HepG2 (cell line): ENCODE measurements around the gene APC2. TPM values are rescaled to one million over a fixed set of nuclear protein-coding genes. Genes with fewer than 3 reads are reported as not detected.

Source experiments
- DMAP1 ChIP-seq: IDR thresholded peaks from 2 replicates; pipeline ENCODE4 v1.6.1; 2016
- FOXC1 ChIP-seq: sonication (generic); formaldehyde crosslinking; IDR thresholded peaks from 2 replicates; pipeline ENCODE4 v1.8.0; 2022; ENCODE audit warnings: mild to moderate bottlenecking, missing genetic modification reagents, borderline replicate concordance
- MED13 ChIP-seq: sonication (generic); formaldehyde crosslinking; IDR thresholded peaks from 2 replicates; pipeline ENCODE4 v1.5.0; 2020; ENCODE audit warnings: missing genetic modification reagents
- MEIS1 ChIP-seq: sonication (generic); formaldehyde crosslinking; IDR thresholded peaks from 2 replicates; pipeline ENCODE4 v1.9.0; 2021; ENCODE audit warnings: mild to moderate bottlenecking, missing genetic modification reagents, moderate library complexity, borderline replicate concordance
- PRMT3 ChIP-seq: sonication (generic); formaldehyde crosslinking; IDR thresholded peaks from 2 replicates; pipeline ENCODE4 v1.8.1; 2022; ENCODE audit warnings: low read depth, mild to moderate bottlenecking, moderate library complexity, missing genetic modification reagents, borderline replicate concordance
- SIX1 ChIP-seq: sonication (generic); formaldehyde crosslinking; IDR thresholded peaks from 2 replicates; pipeline ENCODE4 v1.4.0; 2020; ENCODE audit warnings: missing genetic modification reagents, borderline replicate concordance
- STAT5B ChIP-seq: sonication (generic); formaldehyde crosslinking; IDR thresholded peaks from 2 replicates; pipeline ENCODE4 v1.4.0; 2020; ENCODE audit warnings: missing genetic modification reagents
- YY1 ChIP-seq: IDR thresholded peaks from 2 replicates; pipeline ENCODE4 v1.6.1; 2011; ENCODE audit warnings: low read length, low read depth, moderate library complexity, mild to moderate bottlenecking; ENCODE audit not compliant: insufficient read depth, insufficient replicate concordance
- ZBTB21 ChIP-seq: sonication (generic); formaldehyde crosslinking; IDR thresholded peaks from 2 replicates; pipeline ENCODE4 v1.4.0; 2020; ENCODE audit warnings: missing genetic modification reagents
- ZMYM2 ChIP-seq: sonication (generic); formaldehyde crosslinking; IDR thresholded peaks from 2 replicates; pipeline ENCODE4 v1.8.0; 2022; ENCODE audit warnings: mild to moderate bottlenecking, missing genetic modification reagents
- ZNF557 ChIP-seq: sonication (generic); formaldehyde crosslinking; IDR thresholded peaks from 2 replicates; pipeline ENCODE4 v1.4.0; 2020; ENCODE audit warnings: missing genetic modification reagents
- ZNF775 ChIP-seq: sonication (generic); formaldehyde crosslinking; IDR thresholded peaks from 2 replicates; pipeline ENCODE4 v1.4.0; 2020; ENCODE audit warnings: missing genetic modification reagents, mild to moderate bottlenecking, moderate library complexity, borderline replicate concordance
- polyA plus RNA-seq, 8 experiments: library from polyadenylated mRNA; depleted of rRNA in 3 of 8; stranded (reverse) in 7 of 8; unstranded in 1 of 8; fragments of >200 nt; fragmentation: Illumina TruSeq in 4 of 8; extraction: Trizol in 4 of 8; gene quantifications; 2 replicates each; pipeline versions ENCODE4 v1.2.1 to v1.2.3, GENCODE V29; 2011 to 2016; ENCODE audit warnings: low read depth in 4 of 8, missing spikeins in 1 of 8, mixed read lengths in 1 of 8; ENCODE audit not compliant: insufficient read depth in 1 of 8
- total RNA-seq, 5 experiments: library from RNA; depleted of rRNA; stranded (reverse); fragments of >200 nt; fragmentation: Illumina TruSeq; extraction: Trizol; gene quantifications; 2 replicates each; pipeline ENCODE4 v1.2.3, GENCODE V29; 2016; ENCODE audit warnings: low read depth in 1 of 5
- TF ChIP-seq, protein P1 (sequence below): sonication (generic); formaldehyde crosslinking; IDR thresholded peaks from 2 replicates; pipeline ENCODE4 v1.5.0; 2020; ENCODE audit warnings: missing genetic modification reagents
- TF ChIP-seq, protein P2 (sequence below): sonication (generic); formaldehyde crosslinking; IDR thresholded peaks from 2 replicates; pipeline ENCODE4 v1.5.0; 2020; ENCODE audit warnings: mild to moderate bottlenecking, missing genetic modification reagents, borderline replicate concordance
- TF ChIP-seq, protein P3 (sequence below): sonication (generic); formaldehyde crosslinking; IDR thresholded peaks from 2 replicates; pipeline ENCODE4 v1.4.0; 2020; ENCODE audit warnings: missing genetic modification reagents, mild to moderate bottlenecking, borderline replicate concordance

Gene APC2
- total and polyA plus RNA-seq, 2 of the 13 experiments (the other 11 are each of a cell fraction or from before 2014, with no cell fraction given), result 0.08 to 0.22 TPM

DNA sequence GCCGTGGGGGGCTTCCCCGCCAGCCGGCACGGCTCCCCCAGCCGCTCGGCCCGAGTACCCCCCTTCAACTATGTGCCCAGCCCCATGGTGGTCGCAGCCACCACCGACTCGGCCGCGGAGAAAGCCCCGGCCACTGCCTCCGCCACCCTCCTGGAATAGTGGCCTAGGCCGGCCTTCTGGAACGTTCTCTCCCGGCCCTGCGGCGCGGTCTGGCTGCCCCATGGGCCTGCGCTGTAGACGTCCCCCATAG, 20.1 kb downstream of the APC2 start (continued):
- TF ChIP-seq, protein P1, sequence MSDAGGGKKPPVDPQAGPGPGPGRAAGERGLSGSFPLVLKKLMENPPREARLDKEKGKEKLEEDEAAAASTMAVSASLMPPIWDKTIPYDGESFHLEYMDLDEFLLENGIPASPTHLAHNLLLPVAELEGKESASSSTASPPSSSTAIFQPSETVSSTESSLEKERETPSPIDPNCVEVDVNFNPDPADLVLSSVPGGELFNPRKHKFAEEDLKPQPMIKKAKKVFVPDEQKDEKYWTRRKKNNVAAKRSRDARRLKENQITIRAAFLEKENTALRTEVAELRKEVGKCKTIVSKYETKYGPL (CRISPR knock-in tag), result no peak
- TF ChIP-seq MED13 (CRISPR knock-in tag), result 0 out of 2 replicates have a peak, but pooled peaks have one; percentile 8
- TF ChIP-seq YY1, result no peak
- no peak for TF ChIP-seq SIX1 (CRISPR knock-in tag)
- TF ChIP-seq ZBTB21, result no peak
- TF ChIP-seq MEIS1 (CRISPR knock-in tag), result no peak
- TF ChIP-seq STAT5B, result no peak
- TF ChIP-seq ZMYM2, result no peak
- TF ChIP-seq, protein P2, sequence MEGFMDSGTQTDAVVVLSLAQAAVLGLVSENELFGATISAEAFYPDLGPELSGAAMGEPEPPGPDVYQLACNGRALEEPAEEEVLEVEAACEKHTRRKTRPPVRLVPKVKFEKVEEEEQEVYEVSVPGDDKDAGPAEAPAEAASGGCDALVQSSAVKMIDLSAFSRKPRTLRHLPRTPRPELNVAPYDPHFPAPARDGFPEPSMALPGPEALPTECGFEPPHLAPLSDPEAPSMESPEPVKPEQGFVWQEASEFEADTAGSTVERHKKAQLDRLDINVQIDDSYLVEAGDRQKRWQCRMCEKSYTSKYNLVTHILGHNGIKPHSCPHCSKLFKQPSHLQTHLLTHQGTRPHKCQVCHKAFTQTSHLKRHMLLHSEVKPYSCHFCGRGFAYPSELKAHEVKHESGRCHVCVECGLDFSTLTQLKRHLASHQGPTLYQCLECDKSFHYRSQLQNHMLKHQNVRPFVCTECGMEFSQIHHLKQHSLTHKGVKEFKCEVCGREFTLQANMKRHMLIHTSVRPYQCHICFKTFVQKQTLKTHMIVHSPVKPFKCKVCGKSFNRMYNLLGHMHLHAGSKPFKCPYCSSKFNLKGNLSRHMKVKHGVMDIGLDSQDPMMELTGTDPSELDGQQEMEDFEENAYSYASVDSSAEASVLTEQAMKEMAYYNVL (CRISPR knock-in tag), result peak; percentile 65; the same call in 1 of the 2 replicates
- no peak for TF ChIP-seq ZNF775
- TF ChIP-seq FOXC1 (CRISPR knock-in tag), result no peak
- TF ChIP-seq PRMT3 (CRISPR knock-in tag), result no peak
- TF ChIP-seq, protein P3, sequence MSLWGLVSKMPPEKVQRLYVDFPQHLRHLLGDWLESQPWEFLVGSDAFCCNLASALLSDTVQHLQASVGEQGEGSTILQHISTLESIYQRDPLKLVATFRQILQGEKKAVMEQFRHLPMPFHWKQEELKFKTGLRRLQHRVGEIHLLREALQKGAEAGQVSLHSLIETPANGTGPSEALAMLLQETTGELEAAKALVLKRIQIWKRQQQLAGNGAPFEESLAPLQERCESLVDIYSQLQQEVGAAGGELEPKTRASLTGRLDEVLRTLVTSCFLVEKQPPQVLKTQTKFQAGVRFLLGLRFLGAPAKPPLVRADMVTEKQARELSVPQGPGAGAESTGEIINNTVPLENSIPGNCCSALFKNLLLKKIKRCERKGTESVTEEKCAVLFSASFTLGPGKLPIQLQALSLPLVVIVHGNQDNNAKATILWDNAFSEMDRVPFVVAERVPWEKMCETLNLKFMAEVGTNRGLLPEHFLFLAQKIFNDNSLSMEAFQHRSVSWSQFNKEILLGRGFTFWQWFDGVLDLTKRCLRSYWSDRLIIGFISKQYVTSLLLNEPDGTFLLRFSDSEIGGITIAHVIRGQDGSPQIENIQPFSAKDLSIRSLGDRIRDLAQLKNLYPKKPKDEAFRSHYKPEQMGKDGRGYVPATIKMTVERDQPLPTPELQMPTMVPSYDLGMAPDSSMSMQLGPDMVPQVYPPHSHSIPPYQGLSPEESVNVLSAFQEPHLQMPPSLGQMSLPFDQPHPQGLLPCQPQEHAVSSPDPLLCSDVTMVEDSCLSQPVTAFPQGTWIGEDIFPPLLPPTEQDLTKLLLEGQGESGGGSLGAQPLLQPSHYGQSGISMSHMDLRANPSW (CRISPR knock-in tag), result no peak
- TF ChIP-seq DMAP1 (CRISPR knock-in tag), result no peak
- no peak for TF ChIP-seq ZNF557 (CRISPR knock-in tag)
